HTR-8/SVneo (cell line): Measurements from ENCODE around the gene ALDH1A1.

Source experiments
- DNase-seq: peaks from one replicate; pipeline ENCODE4 v3.0.0; 2011; ENCODE audit warnings: low spot score, mixed read lengths; ENCODE audit not compliant: insufficient read length
- FAIRE-seq: peaks from 2 replicates; lab custom pipeline; 2011; peaks lifted over from hg19 to GRCh38; lab: Jason Lieb, UNC

ALDH1A1 gene

DNA sequence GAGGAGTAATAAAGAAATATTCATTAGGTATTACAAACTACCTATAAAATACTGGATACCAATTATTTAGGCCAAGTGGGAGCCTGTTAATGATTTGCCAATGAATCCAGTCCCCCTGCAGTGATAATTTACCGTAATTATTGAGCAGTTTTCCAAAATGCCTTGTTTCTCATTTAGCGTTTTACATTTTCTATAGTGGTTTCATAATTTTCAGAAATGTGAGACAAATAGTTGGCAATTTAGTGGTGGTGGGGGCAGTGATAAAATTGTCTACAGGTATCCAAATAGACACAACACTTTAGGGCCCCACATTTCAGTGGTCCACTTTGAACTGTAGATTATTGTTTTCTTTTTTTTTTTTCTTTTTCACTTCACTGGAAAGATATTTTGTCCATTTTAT is 27.3 kb upstream of the ALDH1A1 start:
- DNase-seq (no peak), FAIRE-seq (no peak)

- FAIRE-seq, result no peak
- DNase-seq, result no peak
These were observed 26.7 kb upstream of the ALDH1A1 start for GRCh38 chr9:72979405-72980100.

GRCh38 chr9:72978744-72979143 is 25.9 kb upstream of the ALDH1A1 start:
- no peak for DNase-seq
- no peak for FAIRE-seq

GRCh38 chr9:72977670-72978069 is 24.8 kb upstream of the ALDH1A1 start:
- no peak for FAIRE-seq

DNA sequence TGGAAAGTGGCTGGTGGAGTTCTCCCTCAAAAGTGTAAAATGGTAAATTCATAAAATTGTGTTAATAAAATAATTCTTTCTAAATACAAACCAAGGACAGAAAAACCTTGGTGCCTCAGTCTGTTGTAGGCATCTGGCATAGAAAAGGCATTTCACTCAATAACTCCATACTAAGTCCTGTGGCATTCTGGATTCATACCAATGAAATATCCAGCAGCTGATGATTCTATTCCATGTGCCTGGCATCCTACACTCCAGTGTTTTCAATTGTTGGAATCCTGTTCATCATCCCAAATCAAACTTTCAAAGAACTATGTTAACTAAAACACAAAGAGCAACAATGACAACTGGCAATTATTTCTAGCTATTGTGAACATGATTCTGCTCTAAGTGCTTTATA is 21.6 kb upstream of the ALDH1A1 start:
- no peak for FAIRE-seq
- DNase-seq, result no peak

More at GRCh38 chr9:72977670-72978069, 24.8 kb upstream of the ALDH1A1 start:
- no peak for DNase-seq

DNA sequence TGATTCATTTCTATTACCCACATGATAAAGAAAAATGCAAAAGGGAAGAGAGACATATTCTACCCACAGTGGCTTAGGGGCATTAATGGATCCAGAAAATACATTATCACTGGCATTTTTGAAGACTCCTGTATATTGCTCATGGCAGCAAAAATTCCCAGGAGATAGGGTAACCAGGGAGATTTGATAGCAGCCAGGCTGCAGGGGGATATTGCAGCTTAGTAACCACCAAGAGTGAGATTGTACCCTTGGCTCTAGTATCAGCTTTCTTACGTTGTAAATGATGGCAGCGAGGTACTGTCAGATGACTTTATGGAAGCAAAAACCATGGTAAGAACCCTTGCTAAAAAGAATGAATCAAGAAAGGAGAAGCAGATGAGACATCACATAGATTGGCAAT is 19.8 kb upstream of the ALDH1A1 start:
- FAIRE-seq, result no peak
- no peak for DNase-seq

GRCh38 chr9:72971411-72971810 is 18.6 kb upstream of the ALDH1A1 start:
- no peak for DNase-seq
- no peak for FAIRE-seq

- DNase-seq (no peak), FAIRE-seq (no peak)
These were observed 7.6 kb upstream of the ALDH1A1 start for GRCh38 chr9:72960446-72960845.

GRCh38 chr9:72958485-72959281 is 5.8 kb upstream of the ALDH1A1 start:
- DNase-seq, result no peak
- FAIRE-seq, result no peak

DNA sequence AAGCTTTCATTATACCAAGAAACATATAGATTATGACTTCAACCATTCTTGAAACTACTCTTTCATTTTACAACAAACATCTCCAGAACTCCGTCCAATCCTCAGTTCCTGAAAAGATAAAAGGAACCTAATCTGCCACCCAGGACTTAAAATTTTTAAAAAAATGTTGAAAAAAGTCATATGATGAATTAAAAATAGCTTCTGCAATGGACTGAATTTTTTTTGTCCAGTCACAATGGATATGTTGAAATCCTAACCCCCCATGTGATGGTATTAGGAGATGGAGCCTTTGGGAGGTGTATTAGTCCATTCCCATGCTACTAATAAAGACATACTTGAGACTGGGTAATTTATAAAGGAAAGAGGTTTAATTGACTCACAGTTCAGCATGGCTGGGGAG is 2.7 kb upstream of the ALDH1A1 start:
- FAIRE-seq, result no peak
- no peak for DNase-seq

DNA sequence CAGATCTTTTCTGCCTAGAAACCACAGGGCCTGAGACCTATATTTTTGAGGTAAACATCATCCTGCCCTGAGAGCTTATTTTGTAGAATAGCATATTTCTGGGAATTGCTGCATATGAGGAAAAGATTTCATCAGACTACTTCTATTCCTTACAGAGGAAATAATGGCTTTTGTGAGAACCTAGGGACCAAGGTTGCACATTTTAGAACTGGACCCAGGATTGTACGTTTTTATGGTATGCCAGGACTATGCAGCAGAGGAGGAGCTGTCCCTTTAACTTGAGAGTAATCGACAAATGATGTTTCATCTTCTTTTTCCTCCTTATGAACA is 2.2 kb upstream of the ALDH1A1 start:
- FAIRE-seq (no peak), DNase-seq (no peak)

- FAIRE-seq, result no peak
- DNase-seq, result no peak
These were observed 1.7 kb upstream of the ALDH1A1 start for GRCh38 chr9:72954431-72955125.

DNA sequence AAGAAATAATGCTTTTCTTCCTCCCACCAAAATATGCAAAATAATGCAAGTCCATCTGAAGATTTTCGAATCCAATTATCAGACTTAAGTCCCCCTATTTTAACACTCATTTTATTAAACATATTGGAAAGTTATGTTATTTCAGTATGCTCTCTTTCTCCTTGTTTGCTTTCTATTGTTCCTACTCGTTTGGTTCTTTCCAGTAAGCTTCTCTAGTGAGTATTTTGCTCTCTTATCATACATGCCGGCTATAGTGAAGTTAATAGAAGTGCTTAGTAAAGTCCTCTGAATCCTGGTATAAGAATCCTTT is 517 bp downstream of the ALDH1A1 start:
- no peak for FAIRE-seq
- no peak for DNase-seq

DNA sequence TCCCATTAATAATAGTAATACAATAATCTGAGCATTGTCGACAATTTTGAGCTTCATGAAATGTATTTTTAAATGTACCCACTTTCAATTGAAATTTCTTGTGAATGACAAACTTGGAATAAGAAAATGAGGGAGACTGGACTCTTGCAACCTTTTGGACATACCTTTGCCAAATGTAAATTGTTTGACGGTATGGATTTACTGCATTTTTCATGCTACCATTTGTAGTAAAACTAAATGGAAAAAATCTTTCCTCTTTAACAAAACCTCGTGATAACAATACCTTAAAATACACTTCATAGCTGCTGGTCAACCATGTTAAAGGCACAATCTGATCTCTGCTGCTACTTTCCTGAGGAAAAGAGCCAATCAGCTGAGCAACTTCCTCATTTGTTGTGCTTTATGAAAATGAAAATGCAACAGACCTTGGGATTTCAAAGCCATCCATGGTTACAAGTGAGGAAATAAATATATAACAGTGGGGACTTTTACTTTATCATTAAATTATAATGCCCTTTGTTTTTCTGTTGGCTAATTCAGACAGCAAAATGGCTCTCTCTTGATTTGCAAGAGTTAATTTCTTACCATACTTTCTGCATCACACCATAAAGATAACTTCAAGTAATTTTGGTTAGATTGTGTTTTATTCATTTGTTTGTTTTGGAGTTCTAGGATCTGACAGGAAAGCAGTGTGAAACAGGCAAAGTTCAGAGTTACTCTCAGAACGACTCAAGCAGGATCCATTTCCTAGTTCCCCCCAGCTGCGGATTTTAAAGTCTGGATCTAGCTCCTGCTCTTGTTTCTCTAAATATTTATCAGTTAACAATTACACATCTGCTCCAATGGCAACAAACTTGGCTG is 1.1 kb downstream of the ALDH1A1 start:
- no peak for DNase-seq
- no peak for FAIRE-seq

DNA sequence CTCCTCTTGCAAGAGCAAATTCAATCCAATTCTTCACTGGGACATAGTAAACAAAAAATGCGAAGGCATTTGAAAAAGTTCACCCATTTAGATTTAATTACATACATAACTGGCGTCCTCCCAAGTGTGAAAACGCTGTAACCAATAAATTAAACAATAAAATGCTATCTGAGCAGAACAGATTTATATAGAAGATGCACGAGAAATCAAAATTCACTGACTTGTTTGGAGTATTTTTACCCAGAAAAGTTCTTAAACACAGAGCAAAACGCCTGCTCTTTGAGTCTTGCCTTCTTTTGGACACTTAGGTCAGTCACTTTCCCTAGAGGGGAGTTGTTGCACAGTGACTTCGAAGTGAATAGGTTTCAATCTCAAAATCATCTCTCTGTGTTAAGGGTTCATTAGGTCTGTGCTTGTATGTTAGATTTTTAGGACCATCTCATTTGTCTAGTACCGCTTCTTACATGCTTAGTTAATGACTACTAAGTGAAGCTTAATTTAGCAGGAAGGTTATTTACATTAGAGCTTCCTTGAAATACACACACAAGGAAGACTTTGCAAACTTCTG is 1.9 kb downstream of the ALDH1A1 start:
- DNase-seq (no peak), FAIRE-seq (no peak)

DNA sequence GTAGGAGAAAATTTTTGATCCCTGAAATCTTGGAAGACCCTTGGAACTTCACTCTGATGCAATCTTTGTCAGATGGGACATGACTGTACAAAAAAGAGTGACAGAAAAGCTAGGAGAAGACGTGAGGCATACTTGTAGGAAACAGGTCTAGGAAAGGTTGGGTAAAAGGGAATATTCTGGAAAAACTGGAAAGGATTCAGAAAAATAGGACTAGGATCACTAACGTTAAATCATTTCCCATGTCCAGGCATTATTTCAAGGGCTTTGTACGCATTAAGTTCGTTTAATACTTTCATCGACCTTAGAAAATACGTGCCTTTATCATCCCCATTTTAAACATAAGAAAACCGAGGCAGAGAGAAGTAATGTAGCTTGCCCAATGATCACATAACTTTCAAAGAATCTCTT is 2.9 kb downstream of the ALDH1A1 start:
- FAIRE-seq (no peak), DNase-seq (no peak)

GRCh38 chr9:72949244-72949582 is 3.6 kb downstream of the ALDH1A1 start:
- DNase-seq (no peak), FAIRE-seq (no peak)

DNA sequence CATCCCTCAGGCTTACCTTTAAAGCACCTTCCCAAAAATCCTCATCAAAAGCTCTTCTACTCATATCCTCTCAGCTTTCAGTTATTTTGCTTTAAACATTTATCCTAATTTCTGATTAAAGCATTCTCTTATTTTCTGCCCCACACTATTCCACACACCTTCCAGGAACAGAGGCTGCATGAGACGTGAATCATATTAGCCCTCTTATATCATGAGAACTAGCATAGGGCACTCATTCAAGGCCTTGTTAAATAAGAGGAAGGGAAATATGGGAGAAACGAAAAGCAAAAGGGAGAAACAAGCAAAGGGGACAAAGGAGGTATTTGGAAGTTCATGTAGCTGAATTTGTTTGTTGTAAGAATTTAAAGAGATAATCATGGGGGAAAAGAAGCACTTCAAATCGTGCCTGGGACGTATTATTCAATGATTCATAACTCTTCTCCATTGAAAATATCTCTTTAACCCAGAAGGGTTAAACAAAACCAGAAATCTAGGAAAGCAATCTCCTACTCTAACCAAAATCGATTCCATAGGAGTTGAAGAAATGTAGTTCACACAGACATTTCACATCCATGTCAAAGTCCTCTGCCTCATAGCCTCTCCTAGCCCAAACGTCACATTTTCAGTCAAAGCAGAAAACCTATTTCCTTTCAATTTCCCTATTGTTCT is 4.1 kb downstream of the ALDH1A1 start:
- no peak for FAIRE-seq

DNA sequence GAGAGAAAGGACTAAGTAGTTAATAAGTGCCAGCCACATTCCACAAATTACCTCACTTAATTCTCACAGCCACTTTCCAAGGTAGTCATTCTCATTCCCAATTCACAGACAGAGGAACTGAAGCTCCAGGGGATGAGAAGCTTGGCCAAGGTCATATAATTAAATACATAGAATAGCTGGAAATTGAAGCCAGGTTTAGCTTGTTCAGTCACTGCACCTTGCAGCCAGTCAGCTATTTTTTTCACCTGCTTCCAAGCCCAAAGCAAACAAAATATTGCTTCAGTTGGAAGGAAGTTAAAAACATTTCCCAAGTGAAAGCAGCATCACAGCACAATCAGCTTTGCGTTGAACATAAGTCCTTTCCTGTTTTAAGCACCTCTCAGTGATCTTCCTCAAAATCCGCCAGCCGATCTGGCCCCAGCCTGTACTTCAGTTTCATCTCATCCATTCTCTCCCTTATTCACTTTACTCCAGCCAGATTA is 4.8 kb downstream of the ALDH1A1 start:
- DNase-seq, result no peak
- no peak for FAIRE-seq

More for the DNA sequence above, 4.1 kb downstream of the ALDH1A1 start:
- no peak for DNase-seq

DNA sequence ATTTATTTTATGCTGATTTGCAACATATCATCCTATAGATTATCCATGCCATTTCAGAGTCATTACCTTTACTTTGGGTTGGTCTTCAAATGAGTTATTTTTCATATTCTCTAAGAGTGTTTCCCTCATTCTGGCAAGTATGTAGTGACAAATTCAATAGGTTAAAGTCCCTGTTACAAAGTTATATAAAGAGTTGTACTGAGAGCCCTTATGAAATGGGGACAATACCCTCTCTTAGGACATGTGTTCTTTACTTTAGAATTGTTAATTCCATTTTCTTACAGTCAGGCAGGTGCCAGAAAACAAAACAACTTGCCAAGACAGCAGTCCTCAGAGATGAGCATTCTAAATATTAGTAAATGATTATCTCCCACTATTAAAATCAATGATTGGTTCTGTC is 6.0 kb downstream of the ALDH1A1 start:
- DNase-seq (no peak), FAIRE-seq (no peak)
